Frontal cortex (tissue), 4 donors: ENCODE data around the gene ATXN10. TPM values are rescaled to one million over a fixed set of nuclear protein-coding genes. Genes with fewer than 3 reads are reported as not detected.
"Not testable (repeated sequence)": the region's sequence is repeated elsewhere in the genome, so short reads cannot be mapped to it uniquely, and the experiment has no call there.

Source experiments
- DNase-seq, 2 donors: peaks; one replicate each; pipeline ENCODE4 v3.0.0; 2012; ENCODE audit warnings: low spot score in 2 of 2
- FAIRE-seq: peaks from 2 replicates; lab custom pipeline; 2012; peaks lifted over from hg19 to GRCh38; lab: Jason Lieb, UNC
- total RNA-seq: library from RNA; depleted of rRNA; stranded (reverse); fragments of >200 nt; gene quantifications from one replicate; pipeline ENCODE4 v1.2.3, GENCODE V29; 2014
- donor health status: control.
- donor health status: control.
- donor health status: control.

ATXN10 gene
- total RNA-seq, 1 donor from 2014 or later, result 390 TPM

GRCh38 chr22:45702981-45703380 is 31.3 kb downstream of the ATXN10 start:
- FAIRE-seq (no peak), DNase-seq (no peak)

DNA sequence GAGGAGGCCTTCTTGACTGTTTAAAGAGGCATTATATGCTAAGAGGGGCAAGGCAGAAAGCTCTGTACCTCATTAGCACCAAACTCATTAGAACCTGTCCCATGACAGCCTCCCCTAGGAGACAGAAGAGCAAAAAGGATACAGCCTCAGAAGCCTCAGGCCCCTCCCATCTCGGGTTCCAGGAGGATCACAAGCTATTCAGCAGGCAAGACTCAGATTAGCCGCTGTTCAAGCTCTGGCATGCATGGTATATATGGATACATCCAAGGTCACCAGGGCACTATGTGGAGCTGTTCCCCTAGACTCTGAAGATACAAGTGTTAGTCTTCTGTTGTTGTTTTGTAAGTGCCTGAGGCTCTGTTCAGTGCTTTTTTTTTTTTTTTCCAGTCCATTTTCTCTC is 32.1 kb downstream of the ATXN10 start:
- FAIRE-seq, result no peak
- no peak for DNase-seq

GRCh38 chr22:45704648-45705047 is 33.0 kb downstream of the ATXN10 start:
- DNase-seq (no peak), FAIRE-seq (no peak)

- DNase-seq (no peak), FAIRE-seq (no peak)
Measured at GRCh38 chr22:45707605-45708004, 36.0 kb downstream of the ATXN10 start.

GRCh38 chr22:45708145-45708544 is 36.5 kb downstream of the ATXN10 start:
- FAIRE-seq (no peak), DNase-seq (no peak)

DNA sequence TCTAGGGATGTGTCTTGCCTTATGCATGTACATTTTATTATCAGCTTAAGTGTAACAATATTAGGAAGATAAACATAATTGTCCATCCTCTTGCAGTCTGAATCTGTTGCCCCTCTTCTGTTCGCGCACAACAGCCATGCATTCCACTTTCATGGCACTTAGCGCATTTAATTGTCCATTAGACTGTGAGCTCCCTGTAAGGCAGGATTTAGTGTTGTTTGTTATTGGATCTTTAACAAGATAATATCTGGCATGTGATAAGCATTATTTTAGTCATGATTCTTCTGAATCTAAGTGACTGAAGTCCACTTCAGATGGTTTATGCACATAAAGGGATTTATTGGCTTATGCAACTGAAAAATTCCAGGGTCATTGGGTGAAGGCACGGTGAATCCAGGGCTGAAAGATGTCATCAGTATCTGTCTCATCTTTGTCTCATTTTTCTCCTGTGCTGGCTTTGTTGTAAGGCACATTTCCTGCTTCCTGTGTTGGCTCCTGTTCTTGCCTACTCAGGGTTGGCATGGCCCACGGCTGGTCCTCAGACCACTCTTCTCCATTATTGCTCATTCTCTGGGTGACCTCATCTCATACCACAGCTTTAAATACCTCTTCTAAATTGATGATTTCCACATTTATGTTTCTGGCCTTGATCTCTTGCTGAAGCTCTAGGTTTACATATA is 37.6 kb downstream of the ATXN10 start:
- DNase-seq (no peak), FAIRE-seq (no peak)

DNA sequence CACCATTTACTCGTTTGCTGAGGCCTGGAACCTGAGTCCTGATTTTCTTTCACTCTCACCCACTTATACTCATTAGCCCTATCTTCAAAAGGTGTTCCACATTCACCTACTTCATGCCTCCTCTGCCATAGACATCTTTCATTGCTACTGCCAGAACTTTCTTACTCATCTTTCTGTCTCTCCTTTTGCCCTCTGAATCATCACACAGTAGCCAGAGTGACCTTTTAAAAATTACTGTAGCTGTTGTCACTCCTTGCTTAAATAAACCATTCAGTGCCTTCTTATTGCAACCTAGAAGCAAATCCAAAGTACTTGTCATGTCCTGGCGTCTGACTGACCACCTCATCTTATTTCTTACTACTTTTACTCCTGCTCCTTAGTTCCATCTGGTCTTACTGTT is 38.2 kb downstream of the ATXN10 start:
- DNase-seq (no peak), FAIRE-seq (no peak)

- DNase-seq (no peak), FAIRE-seq (no peak)
Measured at GRCh38 chr22:45710469-45710868, 38.8 kb downstream of the ATXN10 start.

DNA sequence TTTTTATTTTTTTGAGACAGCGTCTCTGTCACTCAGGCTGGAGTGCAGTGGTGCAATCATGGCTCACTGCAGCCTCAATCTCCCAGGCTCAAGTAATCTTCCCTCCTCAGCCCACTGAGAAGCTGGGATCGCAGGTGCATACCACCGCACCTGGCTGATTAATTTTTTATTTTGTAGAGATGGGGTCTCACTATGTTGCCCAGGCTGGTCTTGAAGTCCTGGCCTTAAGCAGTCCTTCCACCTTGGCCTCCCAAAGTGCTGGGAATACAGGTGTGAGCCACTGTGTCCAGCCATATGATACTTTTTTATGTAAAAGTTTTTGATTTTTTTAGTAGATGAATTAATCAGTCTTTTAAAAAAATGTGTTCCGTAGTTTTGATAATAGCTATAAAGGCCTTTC is 42.8 kb downstream of the ATXN10 start:
- FAIRE-seq, DNase-seq: not testable (repeated sequence)

- no peak for FAIRE-seq
- no peak for DNase-seq
Measured at GRCh38 chr22:45717789-45718188, 46.2 kb downstream of the ATXN10 start.

GRCh38 chr22:45718391-45718790 is 46.8 kb downstream of the ATXN10 start:
- DNase-seq, result no peak
- no peak for FAIRE-seq

GRCh38 chr22:45720839-45721378 is 49.3 kb downstream of the ATXN10 start:
- DNase-seq, result no peak
- FAIRE-seq, result no peak

DNA sequence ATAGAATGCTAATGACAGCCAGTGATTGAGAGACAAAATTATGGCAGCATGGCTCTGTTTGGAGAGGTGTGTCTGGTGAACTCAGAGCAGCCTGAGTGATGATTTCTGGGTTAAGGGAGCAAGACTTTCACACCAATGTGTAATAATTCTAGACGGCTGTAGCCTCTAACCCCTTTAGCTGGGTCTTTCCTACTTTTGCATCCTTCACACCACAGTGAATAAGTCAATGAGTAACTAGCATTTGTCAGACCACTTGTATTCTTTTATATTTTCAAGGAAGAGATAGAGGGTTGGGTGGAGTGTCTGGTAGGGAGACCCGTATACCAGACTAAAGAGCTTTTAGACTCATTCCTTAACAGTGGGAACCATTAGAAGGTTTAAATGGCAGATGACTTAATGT is 50.4 kb downstream of the ATXN10 start:
- DNase-seq, result no peak
- FAIRE-seq, result no peak

DNA sequence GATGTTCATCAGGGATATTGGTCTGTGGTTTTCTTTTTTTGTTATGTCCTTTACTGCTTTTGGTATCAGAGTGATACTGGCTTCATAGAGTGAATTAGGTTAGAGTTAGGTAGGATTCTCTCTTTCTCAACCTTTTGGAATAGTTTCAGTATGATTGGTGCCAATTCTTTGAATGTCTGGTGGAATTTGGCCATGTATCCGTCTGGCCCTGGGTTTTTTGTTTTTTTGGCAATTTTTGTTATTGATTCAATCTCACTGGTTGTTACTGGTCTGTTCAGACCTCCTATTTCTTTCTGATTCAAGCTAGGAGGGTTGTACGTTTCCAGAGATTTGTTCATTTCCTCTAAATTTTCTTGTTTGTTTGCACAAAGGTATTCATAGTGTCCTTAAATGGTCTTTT is 54.4 kb downstream of the ATXN10 start:
- no peak for FAIRE-seq
- no peak for DNase-seq

- FAIRE-seq (no peak), DNase-seq (no peak)
Measured at GRCh38 chr22:45731041-45731797, 59.6 kb downstream of the ATXN10 start.

GRCh38 chr22:45731798-45732495 is 60.3 kb downstream of the ATXN10 start:
- DNase-seq (no peak), FAIRE-seq (no peak)

DNA sequence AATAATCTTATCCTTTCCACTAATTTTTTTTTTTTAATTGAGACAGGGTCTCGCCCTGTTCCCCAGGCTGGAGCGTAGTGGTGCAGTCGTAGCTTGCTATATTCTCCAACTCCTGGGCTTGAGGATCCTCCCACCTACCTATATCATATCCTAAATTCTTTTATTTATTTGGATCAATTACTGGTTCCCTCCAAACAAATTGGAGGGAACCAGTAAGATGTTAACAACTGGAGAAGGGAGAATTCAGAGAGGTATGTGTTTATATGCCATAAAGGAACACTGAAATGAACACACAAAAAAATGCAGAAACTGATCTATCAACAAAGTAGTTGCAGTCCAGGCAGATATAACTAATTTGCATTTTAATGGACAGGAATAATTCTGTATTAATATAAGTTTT is 63.6 kb downstream of the ATXN10 start:
- FAIRE-seq (no peak), DNase-seq (no peak)

GRCh38 chr22:45738206-45738605 is 66.6 kb downstream of the ATXN10 start:
- no peak for DNase-seq
- no peak for FAIRE-seq

DNA sequence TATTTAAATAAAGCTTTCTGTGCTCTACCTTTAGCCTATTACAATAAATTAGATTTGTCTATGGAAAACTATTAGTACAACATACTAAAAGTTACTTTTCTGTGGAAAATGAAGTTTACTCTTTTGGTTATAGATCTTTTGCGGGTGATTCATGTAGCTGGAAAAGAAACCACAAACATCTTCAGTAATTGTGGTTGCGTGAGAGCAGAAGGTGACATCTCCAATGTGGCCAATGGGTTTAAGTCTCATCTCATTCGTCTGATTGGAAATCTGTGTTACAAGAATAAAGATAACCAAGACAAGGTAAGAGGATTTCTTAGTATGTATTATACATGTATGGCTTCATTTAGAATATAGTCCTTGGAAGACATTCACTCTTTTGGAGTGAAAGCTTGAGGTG is 68.6 kb downstream of the ATXN10 start:
- no peak for FAIRE-seq

DNA sequence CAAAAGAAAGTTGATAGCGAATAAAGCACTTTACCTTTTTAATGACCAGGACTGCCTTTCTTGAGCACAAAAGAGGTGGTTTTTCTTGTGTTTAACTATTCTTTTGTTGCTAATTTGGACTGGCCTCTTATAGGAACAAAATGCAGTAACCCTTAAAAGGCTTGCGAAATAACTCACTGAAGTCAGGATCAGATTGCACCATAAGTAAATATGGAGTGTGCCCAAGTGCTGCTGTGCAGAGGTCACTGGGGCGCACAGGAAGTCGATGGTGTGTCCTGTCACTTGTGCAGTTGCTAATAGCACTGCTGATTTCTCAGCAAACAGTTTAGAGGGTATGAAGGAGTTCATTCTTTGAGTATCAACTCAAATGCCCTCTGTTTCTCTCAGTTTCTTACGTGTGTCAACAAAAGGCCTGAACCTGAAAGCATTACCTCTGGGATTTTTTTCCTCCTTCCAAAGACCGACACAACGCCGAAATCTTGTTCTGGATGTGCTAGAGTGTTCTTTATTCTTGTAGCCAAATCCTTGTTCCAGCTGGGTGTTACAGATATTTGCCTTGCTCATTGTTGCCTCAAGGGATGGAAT is 71.3 kb downstream of the ATXN10 start:
- DNase-seq (no peak), FAIRE-seq (no peak)

More for the DNA sequence above, 68.6 kb downstream of the ATXN10 start:
- DNase-seq, result no peak
